HG03457 (cell line): Measurements from ENCODE around the gene PEAK3.

ENCODE experiments used
- ATAC-seq: cut with Tn5 transposase; IDR thresholded peaks from one replicate; pipeline ENCODE4 v1.9.1; 2021; ENCODE audit warnings: moderate number of reproducible peaks; ENCODE audit not compliant: unreplicated experiment

The PEAK3 gene

DNA sequence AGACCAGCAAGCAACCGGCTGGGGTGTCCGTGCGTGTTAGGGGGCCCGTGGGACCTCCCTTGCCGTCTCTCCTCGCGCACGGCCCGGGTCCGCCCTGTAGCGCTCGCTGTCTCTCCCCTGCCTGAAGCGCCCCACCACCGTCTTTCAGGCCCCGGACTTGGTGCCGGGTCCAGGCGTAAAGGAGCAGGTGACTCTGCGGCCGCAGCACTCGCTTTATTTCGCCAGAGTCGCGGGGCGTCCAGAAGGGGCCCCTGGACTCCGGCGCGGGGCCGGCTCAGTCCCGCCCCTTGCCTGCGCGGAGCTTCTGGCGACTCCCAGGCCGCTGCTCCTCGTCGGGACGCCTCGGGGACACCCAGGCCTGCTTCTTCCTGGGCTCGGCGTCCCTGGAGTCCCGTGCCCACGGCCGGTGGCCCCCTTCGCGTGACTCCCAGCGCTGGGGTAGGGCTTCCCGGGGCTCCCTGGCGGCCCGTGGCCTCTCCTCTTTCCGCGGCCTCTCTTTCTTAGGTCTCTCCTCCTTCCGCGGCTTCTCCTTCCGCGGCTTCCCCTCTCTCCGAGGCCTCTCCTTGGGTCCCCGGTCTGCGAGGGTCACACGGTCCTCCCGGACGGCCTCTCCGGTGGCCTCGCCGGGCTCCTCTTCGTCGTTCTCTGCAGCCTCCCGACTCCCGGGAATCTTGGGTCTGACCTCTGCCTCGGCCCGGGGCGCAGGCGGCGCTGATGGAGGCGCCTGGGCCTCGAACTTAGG is 29.7 kb downstream of the PEAK3 start:
- no peak for ATAC-seq

DNA sequence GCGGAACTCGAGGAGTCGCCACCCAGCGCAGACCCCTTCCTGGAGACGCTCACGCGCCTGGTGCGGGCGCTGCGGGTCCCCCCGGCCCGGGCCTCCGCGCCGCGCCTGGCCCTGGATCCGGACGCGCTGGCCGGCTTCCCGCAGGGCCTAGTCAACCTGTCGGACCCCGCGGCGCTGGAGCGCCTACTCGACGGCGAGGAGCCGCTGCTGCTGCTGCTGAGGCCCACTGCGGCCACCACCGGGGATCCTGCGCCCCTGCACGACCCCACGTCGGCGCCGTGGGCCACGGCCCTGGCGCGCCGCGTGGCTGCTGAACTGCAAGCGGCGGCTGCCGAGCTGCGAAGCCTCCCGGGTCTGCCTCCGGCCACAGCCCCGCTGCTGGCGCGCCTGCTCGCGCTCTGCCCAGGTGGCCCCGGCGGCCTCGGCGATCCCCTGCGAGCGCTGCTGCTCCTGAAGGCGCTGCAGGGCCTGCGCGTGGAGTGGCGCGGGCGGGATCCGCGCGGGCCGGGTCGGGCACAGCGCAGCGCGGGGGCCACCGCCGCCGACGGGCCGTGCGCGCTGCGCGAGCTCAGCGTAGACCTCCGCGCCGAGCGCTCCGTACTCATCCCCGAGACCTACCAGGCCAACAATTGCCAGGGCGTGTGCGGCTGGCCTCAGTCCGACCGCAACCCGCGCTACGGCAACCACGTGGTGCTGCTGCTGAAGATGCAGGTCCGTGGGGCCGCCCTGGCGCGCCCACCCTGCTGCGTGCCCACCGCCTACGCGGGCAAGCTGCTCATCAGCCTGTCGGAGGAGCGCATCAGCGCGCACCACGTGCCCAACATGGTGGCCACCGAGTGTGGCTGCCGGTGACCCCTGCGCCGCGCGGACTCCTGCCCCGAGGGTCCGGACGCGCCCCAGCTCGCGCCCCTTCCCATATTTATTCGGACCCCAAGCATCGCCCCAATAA is 30.6 kb downstream of the PEAK3 start:
- no peak for ATAC-seq

DNA sequence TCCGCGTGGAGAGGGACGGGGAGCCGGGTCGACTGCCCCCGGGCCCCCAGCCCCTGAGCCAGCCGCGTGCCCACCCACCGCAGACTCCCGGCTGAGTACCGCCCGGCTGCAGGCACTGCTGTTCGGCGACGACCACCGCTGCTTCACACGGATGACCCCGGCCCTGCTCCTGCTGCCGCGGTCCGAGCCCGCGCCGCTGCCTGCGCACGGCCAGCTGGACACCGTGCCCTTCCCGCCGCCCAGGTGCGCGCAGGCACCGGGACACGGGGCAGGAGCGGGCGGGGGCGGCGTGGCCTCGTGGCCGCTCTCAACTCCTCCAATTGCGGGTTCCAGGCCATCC is 31.2 kb downstream of the PEAK3 start:
- no peak for ATAC-seq

DNA sequence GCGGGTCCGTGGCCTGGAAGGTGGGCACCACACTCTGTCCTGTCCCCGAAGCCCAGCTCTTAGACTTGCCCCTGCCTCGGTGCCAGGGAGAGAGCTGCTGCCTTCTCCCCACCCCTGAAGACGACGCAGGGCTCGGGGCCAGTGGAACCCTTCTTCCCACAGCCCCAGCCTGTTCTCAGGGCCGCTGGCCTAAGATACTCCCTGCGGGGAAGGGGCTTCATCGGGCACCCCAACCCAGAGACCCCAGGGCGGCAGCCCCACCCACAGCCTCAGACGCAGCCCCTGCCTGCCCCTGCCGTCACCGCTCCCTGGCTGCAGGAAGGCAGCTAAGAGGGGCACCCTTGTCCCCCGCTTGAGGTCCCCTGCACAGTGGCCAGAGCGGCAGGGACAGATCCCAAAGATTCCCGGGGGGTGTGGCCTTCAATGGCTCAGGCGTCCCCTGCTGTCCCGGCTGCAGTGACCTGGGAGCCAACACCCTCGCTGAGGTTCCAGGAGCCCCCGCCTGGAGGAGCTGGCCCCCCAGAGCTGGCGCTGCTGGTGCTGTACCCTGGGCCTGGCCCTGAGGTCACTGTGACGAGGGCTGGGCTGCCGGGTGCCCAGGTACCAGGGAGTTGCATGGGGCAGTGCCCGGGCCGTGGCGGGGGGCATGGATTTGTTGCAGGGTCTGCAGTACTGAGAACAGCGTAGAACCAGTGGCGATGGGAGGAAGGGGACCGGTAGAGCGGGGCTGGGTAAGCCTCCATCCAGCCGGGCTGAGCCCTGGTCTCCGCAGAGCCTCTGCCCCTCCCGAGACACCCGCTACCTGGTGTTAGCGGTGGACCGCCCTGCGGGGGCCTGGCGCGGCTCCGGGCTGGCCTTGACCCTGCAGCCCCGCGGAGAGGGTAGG is 31.9 kb downstream of the PEAK3 start:
- no peak for ATAC-seq

DNA sequence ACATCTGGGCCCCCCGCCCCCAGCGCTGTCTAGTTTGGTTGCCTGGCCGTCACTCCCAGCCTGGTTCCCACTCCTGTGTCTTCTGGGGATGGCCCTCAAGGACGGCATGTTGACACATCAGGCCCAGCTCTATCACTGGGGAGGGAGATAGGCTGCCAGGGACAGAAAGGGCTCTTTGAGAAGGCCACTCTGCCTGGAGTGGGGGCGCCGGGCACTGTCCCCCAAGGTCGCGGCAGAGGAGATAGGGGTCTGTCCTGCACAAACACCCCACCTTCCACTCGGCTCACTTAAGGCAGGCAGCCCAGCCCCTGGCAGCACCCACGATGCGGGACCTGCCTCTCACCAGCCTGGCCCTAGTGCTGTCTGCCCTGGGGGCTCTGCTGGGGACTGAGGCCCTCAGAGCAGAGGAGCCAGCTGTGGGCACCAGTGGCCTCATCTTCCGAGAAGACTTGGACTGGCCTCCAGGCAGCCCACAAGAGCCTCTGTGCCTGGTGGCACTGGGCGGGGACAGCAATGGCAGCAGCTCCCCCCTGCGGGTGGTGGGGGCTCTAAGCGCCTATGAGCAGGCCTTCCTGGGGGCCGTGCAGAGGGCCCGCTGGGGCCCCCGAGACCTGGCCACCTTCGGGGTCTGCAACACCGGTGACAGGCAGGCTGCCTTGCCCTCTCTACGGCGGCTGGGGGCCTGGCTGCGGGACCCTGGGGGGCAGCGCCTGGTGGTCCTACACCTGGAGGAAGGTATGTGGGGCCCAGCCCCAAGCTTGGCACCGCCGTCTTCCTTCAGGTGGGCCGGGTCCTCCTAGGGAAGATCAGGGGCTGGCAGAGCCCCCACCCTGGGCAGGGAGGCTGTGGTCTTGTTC is 32.7 kb downstream of the PEAK3 start, which contains the start of gene AMH:
AMH (plus strand) TSS at position 314 of the 857 bp plus-strand sequence; CDS start at position 324, 10 bp downstream.
- no peak for ATAC-seq

DNA sequence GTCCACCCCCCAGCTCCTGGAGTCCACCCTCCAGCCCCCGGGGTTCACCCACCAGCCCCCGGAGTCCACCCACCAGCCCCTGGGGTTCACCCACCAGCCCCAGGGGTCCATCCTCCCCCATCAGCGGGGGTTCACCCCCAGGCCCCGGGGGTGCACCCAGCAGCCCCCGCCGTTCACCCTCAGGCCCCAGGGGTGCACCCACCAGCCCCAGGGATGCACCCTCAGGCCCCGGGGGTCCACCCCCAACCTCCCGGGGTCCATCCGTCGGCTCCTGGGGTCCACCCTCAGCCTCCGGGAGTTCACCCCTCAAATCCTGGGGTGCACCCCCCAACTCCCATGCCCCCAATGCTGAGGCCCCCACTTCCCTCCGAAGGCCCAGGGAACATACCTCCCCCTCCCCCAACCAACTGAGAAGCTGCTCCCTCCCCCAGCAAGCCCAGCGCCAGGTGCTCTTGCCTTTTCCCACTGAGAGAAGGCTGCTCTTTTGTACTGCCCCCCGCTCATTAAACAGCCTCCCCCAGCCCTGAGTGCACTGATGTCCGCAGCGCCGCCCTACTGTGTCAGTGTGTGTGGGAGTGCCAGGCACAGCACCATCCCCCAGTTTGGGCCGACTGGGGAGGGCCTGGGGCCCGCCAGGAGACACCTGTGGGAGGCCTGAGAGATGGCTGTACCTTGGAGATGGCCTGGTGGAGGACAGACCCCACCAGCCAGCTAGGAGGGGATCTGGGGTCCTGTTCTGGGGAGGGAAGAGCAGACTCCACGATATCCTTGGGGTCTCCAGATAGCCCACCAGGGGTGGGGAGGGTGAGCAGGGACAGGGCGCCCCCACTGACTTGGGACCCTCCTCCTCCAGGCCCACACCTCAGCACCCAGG is 33.6 kb downstream of the PEAK3 start:
- ATAC-seq, result no peak

DNA sequence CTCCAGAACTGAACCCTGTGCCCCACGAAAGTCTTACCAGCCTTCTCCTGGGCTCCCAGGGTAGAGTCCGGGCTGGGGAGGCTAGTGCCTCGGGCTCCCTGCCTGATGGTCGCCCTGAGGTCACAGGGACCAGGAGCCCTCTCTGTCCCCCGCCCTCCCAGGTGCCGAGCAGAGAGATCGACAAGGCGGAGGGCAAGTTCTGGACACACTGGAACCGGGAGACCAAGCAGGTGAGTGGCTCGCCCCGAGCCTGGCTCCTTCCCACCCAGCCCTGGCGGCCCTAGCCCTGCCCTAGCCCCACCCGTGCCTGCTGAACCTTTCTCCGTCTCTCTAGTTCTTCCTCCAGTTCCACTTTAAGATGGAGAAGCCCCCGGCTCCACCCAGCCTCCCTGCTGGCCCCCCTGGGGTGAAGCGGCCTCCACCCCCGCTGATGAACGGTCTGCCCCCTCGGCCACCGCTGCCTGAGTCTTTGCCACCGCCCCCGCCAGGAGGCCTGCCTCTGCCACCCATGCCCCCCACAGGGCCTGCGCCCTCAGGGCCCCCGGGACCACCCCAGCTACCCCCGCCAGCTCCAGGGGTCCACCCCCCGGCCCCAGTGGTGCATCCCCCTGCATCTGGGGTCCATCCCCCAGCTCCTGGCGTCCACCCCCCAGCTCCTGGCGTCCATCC is 34.4 kb downstream of the PEAK3 start:
- no peak for ATAC-seq

DNA sequence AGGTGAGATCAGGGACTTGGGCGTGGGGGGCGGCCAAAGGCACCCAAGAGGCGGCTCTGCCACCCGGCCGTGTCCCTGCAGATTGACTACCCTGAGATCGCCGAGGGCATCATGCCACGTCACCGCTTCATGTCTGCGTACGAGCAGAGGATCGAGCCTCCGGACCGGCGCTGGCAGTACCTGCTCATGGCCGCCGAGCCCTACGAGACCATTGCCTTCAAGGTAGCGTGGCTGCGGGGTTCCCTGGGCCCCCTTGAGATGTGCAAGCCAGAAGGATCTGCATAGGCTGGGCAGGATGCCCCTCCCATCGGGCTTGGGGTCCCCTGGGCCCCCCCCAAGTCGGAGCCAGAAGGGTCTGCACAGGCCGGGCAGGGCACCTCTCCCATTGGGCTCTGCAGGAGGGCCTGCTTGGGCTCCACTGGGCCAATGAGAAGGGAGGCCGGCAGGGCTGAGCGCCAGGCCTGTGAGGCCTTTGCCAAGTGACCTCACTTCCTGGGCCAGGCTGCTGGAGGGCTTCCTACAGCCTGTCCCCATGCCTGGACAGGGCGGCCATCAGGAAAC is 35.1 kb downstream of the PEAK3 start:
- no peak for ATAC-seq

DNA sequence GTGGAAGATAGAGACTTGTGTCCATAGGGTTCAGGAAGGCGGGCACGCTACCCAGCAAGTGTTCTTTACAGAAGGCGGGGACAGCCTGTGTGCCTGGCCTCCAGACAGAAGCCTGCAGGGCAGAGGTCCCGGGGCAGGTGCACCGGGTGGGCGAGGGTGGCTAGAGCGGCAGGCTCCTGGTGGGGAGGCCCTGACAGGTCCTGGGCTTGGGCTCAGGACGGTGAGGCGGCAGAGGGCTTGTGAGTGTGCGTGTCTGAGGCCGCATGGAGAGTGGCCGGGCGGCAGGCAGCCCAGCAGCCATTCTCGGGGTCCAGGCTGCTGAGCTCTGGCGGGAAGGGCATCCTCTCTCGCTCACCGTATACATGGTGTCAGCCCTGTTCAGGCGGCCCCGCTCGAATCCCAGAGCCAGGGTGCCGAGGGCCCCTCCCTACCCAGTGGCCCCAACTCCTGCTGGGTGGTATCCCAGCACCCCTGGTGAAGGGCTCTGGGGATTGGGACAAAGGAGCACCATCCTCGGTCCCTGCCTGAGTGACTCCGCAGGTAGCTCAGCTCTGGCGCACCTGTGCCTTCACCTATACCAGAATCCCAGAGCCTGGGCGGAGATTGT is 35.9 kb downstream of the PEAK3 start:
- no peak for ATAC-seq

DNA sequence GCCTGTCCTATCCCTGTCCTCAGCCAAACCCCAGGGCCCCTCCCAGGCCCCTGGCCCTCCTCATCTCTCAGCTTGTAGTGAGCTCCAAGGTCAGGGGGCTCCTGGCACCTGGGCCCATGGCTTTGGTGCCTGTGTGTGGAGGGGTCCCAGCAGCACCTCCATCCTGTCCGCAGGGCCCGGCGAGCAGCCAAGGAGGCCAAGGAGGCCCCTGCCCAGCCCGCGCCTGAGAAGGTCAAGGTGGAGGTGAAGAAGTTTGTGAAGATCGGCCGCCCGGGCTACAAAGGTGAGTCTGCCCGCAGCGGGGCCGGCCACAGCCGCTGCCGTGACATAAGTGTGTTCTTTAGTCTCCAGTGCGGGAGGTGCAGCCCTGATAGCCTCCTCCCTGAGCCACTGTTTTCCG is 36.7 kb downstream of the PEAK3 start:
- ATAC-seq, result no peak

DNA sequence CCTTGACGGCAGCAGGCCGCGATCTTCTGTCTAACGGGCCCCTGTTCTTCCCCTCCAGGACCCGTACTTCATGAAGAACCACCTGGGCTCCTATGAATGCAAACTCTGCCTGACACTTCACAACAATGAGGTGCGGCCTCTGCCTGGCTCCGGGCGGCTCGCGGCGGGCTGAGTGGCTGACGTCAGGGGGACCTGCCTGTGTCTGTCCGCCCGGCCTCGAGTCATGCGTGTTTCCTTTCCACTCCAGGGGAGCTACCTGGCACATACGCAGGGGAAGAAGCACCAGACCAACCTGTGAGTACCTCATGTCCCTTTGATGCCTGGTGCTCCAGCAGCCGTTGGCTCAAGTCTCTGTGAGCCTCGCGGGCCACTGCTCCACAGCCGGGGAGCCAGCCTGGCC is 37.5 kb downstream of the PEAK3 start:
- ATAC-seq, result no peak

DNA sequence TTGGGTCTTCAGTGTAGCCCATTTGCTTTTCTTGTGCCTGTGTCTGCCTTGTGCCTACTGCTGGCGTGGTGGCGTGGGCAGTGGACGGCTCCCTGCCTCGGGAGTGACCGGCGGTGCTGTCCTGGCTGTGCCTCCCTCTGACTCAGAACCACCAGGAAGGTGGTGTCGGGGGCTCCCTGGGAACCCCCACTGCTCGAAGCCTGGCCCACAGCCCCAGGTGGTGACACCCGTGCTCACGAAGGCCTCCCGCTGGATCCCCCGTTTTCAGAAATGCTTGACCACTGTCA is 37.9 kb downstream of the PEAK3 start:
- no peak for ATAC-seq

DNA sequence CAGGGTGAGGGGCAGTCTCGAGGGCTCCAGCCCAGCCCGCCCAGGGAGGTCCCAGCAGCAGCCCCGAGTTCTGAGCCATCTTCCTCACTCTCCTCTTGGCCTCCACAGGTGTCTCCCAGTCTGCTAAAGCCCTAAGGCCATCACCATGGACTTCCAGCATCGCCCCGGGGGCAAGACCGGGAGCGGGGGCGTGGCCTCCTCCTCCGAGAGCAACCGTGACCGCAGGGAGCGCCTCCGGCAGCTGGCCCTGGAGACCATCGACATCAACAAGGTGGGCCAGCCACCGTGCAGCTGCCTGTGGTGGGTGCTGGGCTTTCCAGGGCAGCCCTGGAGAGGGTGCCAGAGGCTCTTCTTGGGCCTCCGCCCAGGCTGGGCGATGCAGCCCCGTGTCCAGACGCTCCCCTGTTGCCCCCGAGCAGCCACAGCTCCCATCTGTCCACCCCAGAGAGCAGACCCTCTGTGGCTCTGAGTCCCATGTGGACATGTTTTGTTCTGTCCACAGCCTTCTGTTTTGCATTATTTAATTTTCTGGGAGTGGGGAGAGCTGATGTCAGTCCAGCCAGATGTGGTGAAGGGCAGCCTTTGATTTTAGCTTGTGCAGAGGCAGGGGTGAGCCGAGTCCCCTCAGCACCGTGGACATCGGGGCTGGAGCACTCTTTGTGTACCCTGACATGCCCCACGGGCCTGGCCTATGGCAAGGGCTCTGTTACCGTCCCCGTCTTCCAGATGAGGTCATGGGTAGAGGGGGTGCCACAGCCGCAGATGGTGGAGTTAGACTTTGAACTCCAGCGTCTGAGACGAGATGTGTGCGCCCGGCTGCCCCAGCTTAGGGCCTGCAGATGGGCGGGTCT is 38.5 kb downstream of the PEAK3 start:
- no peak for ATAC-seq

DNA sequence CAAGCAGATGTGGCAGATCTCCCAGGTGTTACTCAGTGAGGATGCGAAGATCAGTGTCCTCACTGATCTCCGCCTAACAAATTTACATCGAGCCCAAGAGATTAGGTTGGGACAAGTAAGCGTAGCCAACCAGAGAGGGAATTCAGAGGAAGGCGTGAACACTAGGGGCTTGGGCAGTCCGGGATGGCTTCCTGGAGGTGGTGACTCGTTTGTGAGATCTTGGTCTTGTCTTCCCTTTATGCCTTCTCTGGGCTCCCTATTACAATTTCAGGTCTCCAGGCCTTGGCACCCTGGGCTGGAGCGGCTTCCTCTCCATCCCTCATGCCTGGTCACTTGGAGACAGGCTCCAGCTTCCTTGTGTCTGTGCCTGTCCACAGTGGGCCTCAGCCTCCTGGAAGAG is 39.2 kb downstream of the PEAK3 start:
- no peak for ATAC-seq

DNA sequence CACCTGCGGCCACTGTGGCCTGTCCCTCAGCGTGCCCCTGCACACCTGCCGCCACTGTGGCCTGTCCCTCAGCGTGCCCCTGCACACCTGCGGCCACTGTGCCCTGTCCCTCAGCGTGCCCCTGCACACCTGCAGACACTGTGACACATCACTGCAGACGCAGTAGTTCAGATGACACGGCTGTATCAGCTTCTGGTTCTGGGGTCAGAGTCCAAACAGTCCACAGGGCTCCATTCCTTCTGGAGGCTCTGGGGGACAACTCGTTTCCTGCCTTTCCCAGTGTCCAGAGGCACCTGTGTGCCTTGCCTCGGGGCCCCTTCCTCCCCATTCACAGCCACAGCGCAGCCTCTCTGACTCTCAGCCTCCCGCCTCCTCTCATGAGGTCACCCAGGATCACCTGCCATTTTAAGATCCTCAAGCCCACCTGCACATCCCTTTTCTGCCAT is 39.9 kb downstream of the PEAK3 start:
- ATAC-seq, result no peak

DNA sequence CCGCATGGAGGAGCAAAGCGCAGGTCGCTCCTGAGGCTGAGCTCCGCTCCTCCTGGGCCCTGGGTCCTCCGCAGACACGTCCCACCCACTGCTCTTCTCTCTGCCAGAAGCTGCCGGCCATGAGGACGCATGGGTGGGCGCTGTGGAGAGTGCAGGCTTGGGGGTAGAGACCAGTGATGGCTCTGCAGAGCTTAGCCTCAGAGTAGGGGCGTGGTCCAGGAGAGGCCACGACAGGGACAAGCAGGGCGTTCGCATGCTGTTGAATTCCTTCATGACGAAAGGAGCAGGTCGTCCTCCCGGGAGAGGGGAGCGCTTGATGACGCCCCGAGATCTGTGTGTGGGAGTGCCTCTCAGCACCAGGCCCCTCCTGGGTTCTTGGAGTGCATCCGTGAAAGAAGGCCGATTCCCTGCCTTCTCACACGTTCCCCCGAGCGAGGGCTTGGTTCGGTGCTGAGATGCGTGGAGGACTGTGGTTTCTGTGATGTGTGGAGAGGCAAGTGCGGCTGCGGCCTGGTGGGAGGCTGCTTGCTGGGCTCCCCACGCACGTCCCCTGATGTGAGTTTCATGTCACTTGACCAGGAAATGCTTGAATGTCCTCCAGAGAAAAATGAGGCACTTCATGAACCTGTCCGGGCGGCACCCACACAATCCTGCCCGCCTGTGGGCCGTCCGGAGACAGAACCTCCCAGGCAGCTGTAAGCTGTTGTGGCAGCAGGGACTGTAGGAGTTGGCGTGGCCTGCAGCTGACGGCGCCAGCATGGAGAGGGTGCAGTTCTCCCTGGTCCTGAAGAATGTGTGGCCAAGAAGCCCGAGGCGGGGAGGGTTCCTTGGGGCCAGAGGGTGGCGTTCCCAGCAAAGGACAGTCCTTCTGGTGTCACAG is 40.9 kb downstream of the PEAK3 start:
- no peak for ATAC-seq
